Left lung (tissue), 10 donors: ENCODE measurements around the gene SYT5. TPM values are rescaled to one million over a fixed set of nuclear protein-coding genes. Genes with fewer than 3 reads are reported as not detected.

Source experiments
- ATAC-seq: fragments of 200-7000 bp; cut with Tn5 transposase; one replicate; pipeline ENCODE4 v1.9.1; 2020; ENCODE audit warnings: moderate library complexity
- DNase-seq, 4 donors: peaks; one replicate each; pipeline ENCODE4 v3.0.0-alpha.2; 2013 to 2020
- H3K27ac ChIP-seq, 2 donors: fragments of 200-600 bp; sonication (generic) in 1 of 2; one replicate each; pipeline versions ENCODE4 v1.5.0 to v1.8.0; 2020 to 2021
- H3K27me3 ChIP-seq, 2 donors: fragments of 200-600 bp; sonication (generic) in 1 of 2; one replicate each; pipeline versions ENCODE4 v1.5.0 to v1.8.0; 2020 to 2021
- H3K36me3 ChIP-seq, 2 donors: fragments of 200-600 bp; sonication (generic) in 1 of 2; one replicate each; pipeline versions ENCODE4 v1.5.0 to v1.8.0; 2020 to 2021
- H3K4me1 ChIP-seq, 2 donors: fragments of 200-600 bp; one replicate each; pipeline ENCODE4 v1.8.0; 2021
- H3K4me3 ChIP-seq, 2 donors: fragments of 200-600 bp; sonication (generic) in 1 of 2; one replicate each; pipeline versions ENCODE4 v1.5.0 to v1.8.0; 2020 to 2021; ENCODE audit warnings: mild to moderate bottlenecking in 1 of 2
- H3K9me3 ChIP-seq, 2 donors: fragments of 200-600 bp; sonication (generic) in 1 of 2; one replicate each; pipeline versions ENCODE4 v1.5.0 to v1.8.0; 2020 to 2021
- intact Hi-C, 2 donors: fragments of 100-400 bp; cut with DNase I; formaldehyde crosslinking; loops; one replicate each; pipeline versions ENCODE4 v1.11.2 to v1.14.2; 2022
- polyA plus RNA-seq, 6 donors: library from polyadenylated mRNA; unstranded; fragments of 120-200 nt; gene quantifications; one replicate each; pipeline ENCODE4 v1.2.1, GENCODE V29; 2013; ENCODE audit not compliant: insufficient read length in 6 of 6
- total RNA-seq, 2 donors: library from RNA; stranded (reverse); fragmentation: NEBNext Ultra II Directional; extraction: Animal tissue kit (Norgen Biotek cat#: 25700); gene quantifications; one replicate each; pipeline ENCODE4 v1.2.1, GENCODE V29; 2021
- TF ChIP-seq, protein P1 (sequence below), 2 donors: fragments of 200-600 bp; sonication (generic) in 1 of 2; IDR thresholded peaks; one replicate each; pipeline versions ENCODE4 v1.5.0 to v1.8.0; 2021; ENCODE audit warnings: antibody characterized with exemption in 2 of 2
- donor health status: DM: no; HTN: yes; CAD: no.
- donor health status: DM: no; HTN: no; CAD: no.

Gene SYT5
- total and polyA plus RNA-seq, 8 donors: 0.61 to 1.5 (median 0.94) TPM; not detected in 2

DNA sequence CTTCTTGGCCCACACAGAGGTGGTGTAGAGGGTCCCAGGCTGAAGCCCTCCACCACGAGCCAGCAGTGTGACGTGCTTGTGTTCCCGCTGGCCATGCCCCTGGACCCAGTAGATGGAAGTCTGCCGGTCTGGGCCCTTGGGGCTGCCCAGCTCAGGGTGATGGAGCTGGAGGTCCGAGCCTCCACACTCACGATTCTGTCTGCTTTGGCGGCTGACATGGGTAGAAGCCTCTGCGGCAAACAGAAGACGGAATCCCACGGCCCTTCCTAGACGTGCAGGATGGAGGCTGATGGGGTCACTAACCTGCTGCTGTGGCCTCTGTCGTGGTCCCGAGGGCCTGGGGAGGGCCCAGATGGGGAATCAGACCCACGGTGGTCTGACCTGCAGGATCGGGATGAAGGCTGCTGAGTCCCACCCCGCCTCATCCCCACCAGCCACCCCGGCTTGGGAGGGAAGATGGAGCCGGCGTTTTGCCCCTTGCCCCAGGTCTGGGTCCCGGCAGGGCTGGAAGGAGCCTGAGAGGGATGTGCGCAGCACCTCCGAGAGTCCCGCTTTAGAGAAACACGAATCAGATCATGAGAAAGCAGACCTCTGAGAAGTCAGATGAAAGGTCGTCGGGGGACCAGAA lies 44.1 kb upstream of the SYT5 start:
- TF ChIP-seq, protein P1, sequence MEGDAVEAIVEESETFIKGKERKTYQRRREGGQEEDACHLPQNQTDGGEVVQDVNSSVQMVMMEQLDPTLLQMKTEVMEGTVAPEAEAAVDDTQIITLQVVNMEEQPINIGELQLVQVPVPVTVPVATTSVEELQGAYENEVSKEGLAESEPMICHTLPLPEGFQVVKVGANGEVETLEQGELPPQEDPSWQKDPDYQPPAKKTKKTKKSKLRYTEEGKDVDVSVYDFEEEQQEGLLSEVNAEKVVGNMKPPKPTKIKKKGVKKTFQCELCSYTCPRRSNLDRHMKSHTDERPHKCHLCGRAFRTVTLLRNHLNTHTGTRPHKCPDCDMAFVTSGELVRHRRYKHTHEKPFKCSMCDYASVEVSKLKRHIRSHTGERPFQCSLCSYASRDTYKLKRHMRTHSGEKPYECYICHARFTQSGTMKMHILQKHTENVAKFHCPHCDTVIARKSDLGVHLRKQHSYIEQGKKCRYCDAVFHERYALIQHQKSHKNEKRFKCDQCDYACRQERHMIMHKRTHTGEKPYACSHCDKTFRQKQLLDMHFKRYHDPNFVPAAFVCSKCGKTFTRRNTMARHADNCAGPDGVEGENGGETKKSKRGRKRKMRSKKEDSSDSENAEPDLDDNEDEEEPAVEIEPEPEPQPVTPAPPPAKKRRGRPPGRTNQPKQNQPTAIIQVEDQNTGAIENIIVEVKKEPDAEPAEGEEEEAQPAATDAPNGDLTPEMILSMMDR (IDR thresholded peaks at IDR 0.05): no peak
- H3K27ac ChIP-seq: no peak overlapping the region
- H3K4me3 ChIP-seq: no peak overlapping the region
- peaks cover 0 to 46% of the 10 kb centered on the region in 2 donors for H3K36me3 ChIP-seq
- ATAC-seq: no peak
- H3K9me3 ChIP-seq: peaks cover 0 to 10% of the 10 kb centered on the region in 2 donors
- no peak for DNase-seq
- intact Hi-C loops: no loop called here
- H3K4me1 ChIP-seq: no peaks in the 10 kb centered on the region
- no peaks in the 10 kb centered on the region for H3K27me3 ChIP-seq

DNA sequence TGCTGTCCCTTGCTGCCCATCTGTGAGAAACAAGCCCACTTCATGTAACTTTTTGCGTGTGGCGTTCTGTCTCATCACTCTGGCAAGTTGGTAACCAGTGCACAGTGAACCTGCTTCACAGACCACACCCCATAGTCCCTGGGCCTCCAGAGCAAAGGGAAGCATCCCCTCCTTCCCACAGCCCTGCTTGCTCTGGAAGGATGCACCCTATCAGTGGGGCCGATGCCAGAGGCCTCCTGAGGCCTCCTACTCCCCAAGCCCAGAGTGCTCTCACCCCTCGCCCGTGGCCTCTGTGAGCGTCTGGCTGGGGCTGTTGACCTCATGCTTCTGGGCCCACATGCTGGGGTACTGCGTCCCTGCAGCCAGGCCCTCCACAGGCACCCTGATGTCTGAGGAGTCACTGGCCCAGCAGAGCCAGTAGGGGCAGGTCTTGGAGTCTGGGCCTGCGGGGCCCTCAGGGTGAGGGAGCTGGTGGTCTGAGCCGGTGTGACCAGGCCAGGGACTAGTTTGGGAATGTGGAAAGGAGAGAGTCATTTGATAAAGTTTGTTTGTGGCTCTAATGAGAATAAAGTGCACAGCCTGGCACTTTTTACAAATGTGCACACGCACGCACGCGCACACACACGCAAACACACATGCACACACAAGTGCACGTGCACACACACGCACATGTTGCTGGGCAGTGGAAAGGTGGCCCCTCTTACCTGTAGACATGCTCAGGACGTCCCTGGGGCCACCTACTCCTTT lies 43.4 kb upstream of the SYT5 start:
- H3K4me1 ChIP-seq: no peaks in the 10 kb centered on the region
- H3K27ac ChIP-seq: no peak overlapping the region
- DNase-seq (no peak), ATAC-seq (no peak)
- H3K36me3 ChIP-seq: peaks cover 0 to 39% of the 10 kb centered on the region in 2 donors
- intact Hi-C loops: no loop called here
- no peaks in the 10 kb centered on the region for H3K27me3 ChIP-seq
- H3K9me3 ChIP-seq: peaks cover 0 to 10% of the 10 kb centered on the region in 2 donors
- TF ChIP-seq, protein P1 (IDR thresholded peaks at IDR 0.05): no peak
- H3K4me3 ChIP-seq: no peak overlapping the region

DNA sequence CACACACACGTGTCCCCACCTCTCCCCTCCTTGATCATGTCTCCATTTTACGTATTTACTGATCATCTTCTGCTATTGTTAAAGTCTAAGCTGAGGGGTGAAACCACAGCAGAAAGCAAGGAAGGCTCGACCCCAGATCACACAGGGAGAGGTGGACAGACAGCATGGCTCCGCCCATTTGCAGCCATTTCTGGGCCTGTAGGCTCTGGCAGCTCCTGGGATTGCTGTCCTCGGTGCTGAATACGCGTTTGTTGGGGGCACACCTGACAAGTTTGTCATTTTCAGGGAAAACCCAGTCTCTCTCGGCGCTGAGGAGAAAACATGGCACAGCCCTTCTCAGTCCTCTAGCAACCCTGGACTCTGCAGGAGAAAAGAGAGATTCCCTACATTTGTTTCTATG lies 40.4 kb upstream of the SYT5 start:
- Histone ChIP-seq H3K4me3 (no peak overlapping the region), H3K27me3 (peaks cover 0 to 18% of the 10 kb centered on the region in 2 donors), H3K36me3 (peaks cover 0 to 11% of the 10 kb centered on the region in 2 donors), H3K4me1 (peaks cover 0 to 14% of the 10 kb centered on the region in 2 donors), H3K9me3 (peaks cover 0 to 10% of the 10 kb centered on the region in 2 donors), H3K27ac (no peak overlapping the region)
- TF ChIP-seq, protein P1 (IDR thresholded peaks at IDR 0.05): no peak
- intact Hi-C loops: no loop called here
- no peak for DNase-seq
- no peak for ATAC-seq

DNA sequence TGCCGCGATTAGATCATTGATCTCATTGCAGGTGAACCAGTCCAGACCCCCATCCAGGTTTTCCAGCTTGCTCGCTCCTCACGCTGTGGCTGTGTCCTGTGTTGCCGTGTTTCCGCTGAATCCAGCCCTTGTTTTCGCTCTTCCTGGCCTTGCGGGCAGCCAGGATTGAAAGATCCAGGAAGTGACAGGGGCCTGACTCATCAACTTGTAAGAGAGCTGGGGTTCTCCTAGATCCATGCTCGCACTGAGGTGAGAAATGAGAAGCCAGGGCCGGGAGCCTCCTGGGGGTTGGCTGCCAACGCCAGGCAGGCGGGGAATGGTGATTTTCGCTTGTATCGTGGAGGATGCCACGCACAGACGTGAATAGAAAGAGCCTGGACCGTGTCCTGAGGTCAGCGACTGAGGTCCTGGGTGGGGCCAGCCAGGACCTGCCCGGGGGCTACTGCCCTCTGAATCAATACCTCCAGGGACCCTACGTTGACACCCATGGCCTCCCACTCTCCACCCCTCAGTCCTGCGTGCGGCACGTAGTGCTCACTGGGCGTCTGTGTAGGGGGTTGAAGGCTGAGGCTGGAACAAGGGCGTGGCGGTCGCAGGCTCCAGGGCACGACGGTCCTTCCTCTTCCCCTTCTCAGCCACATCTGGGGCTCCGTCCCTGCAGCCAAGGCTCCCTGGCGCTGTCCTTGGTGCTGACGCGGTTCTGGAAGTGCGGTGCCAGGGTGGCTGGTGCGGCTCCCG lies 36.5 kb upstream of the SYT5 start:
- no peaks in the 10 kb centered on the region for H3K36me3 ChIP-seq
- H3K4me1 ChIP-seq: peaks cover 0 to 14% of the 10 kb centered on the region in 2 donors
- DNase-seq (peak; percentile 56 to 88 (median 74)), ATAC-seq (peak; percentile 96)
- TF ChIP-seq, protein P1 (IDR thresholded peaks at IDR 0.05): no peak
- H3K9me3 ChIP-seq: peaks cover 0 to 18% of the 10 kb centered on the region in 2 donors
- peaks cover 0 to 40% of the 10 kb centered on the region in 2 donors for H3K27me3 ChIP-seq
- H3K4me3 ChIP-seq: peak overlapping the region; percentile 19 to 45
- intact Hi-C loops: no loop called here
- H3K27ac ChIP-seq: peak overlapping the region in 1 of 2 donors; percentile 77

DNA sequence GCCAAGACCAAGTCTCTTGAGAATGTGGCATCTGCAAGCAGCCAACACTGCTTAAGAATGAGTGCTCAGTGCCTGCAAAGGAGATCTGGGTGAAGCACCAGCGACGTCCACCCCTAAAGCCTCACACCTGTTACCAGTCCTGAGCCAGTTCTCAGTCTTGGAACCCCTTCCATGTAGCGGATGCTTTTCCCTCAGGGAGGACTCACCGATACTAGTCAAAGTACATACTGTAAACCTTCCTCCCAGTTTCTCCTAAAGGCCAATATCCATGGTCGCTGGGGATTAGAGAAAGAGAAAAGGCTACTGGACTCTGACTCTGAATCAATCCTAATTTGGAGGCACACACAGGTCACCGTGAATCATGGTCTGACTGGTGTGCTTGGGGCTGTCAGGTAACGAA lies 33.5 kb upstream of the SYT5 start:
- Histone ChIP-seq H3K9me3 (peaks cover 0 to 8% of the 10 kb centered on the region in 2 donors), H3K4me1 (peaks cover 0 to 22% of the 10 kb centered on the region in 2 donors), H3K4me3 (no peak overlapping the region), H3K27me3 (peaks cover 0 to 52% of the 10 kb centered on the region in 2 donors), H3K27ac (no peak overlapping the region), H3K36me3 (no peaks in the 10 kb centered on the region)
- DNase-seq (no peak), ATAC-seq (no peak)
- TF ChIP-seq, protein P1 (IDR thresholded peaks at IDR 0.05): no peak
- intact Hi-C loops: no loop called here
